GM06990 (cell line): ENCODE measurements around the gene PRORP.
"Not testable (repeated sequence)": the region's sequence is repeated elsewhere in the genome, so short reads cannot be mapped to it uniquely, and the experiment has no call there.

Source experiments
- DNase-seq: peaks from one replicate; pipeline ENCODE4 v3.0.0-alpha.2; 2011; ENCODE audit not compliant: insufficient read length; ENCODE audit errors: extremely low read depth
- H3K27me3 ChIP-seq: replicated peaks from 2 replicates; pipeline ENCODE4 v1.6.0; 2011; ENCODE audit warnings: low read length; ENCODE audit not compliant: control insufficient read depth, insufficient read depth
- H3K36me3 ChIP-seq: 2 replicates; pipeline ENCODE4 v1.5.1; 2011; ENCODE audit warnings: low read length; ENCODE audit not compliant: control insufficient read depth, insufficient read depth
- H3K4me3 ChIP-seq: replicated peaks from 2 replicates; pipeline ENCODE4 v1.5.1; 2011; ENCODE audit warnings: low read depth, mild to moderate bottlenecking, control low read depth, low read length
- CTCF ChIP-seq: IDR thresholded peaks from 2 replicates; pipeline ENCODE4 v1.5.1; 2011; ENCODE audit warnings: low read length, control low read depth, mild to moderate bottlenecking, inconsistent platforms; ENCODE audit not compliant: insufficient read depth, poor library complexity, severe bottlenecking

The PRORP gene

GRCh38 chr14:35085441-35085840 lies 36.9 kb upstream of the PRORP start:
- no peaks in the 10 kb centered on the region; the same call in none of the 2 replicates for H3K36me3 ChIP-seq
- H3K4me3 ChIP-seq = no peak overlapping the region
- DNase-seq = no peak
- no peak for TF ChIP-seq CTCF
- no peaks in the 10 kb centered on the region for H3K27me3 ChIP-seq

- no peak for DNase-seq
- TF ChIP-seq CTCF = no peak
These were observed 33.8 kb upstream of the PRORP start for GRCh38 chr14:35088514-35088913.

GRCh38 chr14:35094645-35095044 lies 27.7 kb upstream of the PRORP start:
- not testable (repeated sequence) for DNase-seq, H3K36me3 ChIP-seq, H3K4me3 ChIP-seq, H3K27me3 ChIP-seq

More at GRCh38 chr14:35088514-35088913, 33.8 kb upstream of the PRORP start:
- H3K36me3 ChIP-seq = no peaks in the 10 kb centered on the region; the same call in none of the 2 replicates
- H3K27me3 ChIP-seq = no peaks in the 10 kb centered on the region
- H3K4me3 ChIP-seq = no peak overlapping the region

- TF ChIP-seq CTCF = no peak
- no peaks in the 10 kb centered on the region for H3K27me3 ChIP-seq
- H3K4me3 ChIP-seq = no peak overlapping the region
- H3K36me3 ChIP-seq = peaks cover 3% of the 10 kb centered on the region
- DNase-seq = no peak
These were observed 14.5 kb upstream of the PRORP start for GRCh38 chr14:35107866-35108265.

GRCh38 chr14:35112641-35113040 lies 9.7 kb upstream of the PRORP start:
- peaks cover 10% of the 10 kb centered on the region for H3K36me3 ChIP-seq
- no peak for TF ChIP-seq CTCF
- no peak for DNase-seq

GRCh38 chr14:35113308-35113950 lies 8.9 kb upstream of the PRORP start:
- no peak for DNase-seq
- H3K36me3 ChIP-seq = peaks cover 10% of the 10 kb centered on the region
- no peaks in the 10 kb centered on the region for H3K27me3 ChIP-seq
- H3K4me3 ChIP-seq = no peak overlapping the region
- TF ChIP-seq CTCF = no peak

More at GRCh38 chr14:35112641-35113040, 9.7 kb upstream of the PRORP start:
- no peak overlapping the region for H3K4me3 ChIP-seq
- H3K27me3 ChIP-seq = no peaks in the 10 kb centered on the region
